Gastroesophageal sphincter (tissue), 4 donors: Measurements from ENCODE around the gene PLCB1. TPM values are rescaled to one million over a fixed set of nuclear protein-coding genes. Genes with fewer than 3 reads are reported as not detected.
"Not testable (repeated sequence)": the region's sequence is repeated elsewhere in the genome, so short reads cannot be mapped to it uniquely, and the experiment has no call there.

Experiments used
- ATAC-seq: fragments of 150-250 bp; one replicate; pipeline ENCODE4 v1.9.1; 2016; ENCODE audit warnings: mild to moderate bottlenecking, moderate library complexity
- H3K27ac ChIP-seq, 4 donors: fragments of 200-600 bp; sonication (generic) in 3 of 4; 1 replicate in 3 of 4; 2 replicates in 1 of 4; pipeline ENCODE4 v1.5.1; 2016 to 2019
- H3K27me3 ChIP-seq: fragments of 200-600 bp; sonication (generic); one replicate; pipeline ENCODE4 v1.5.1; 2019
- H3K36me3 ChIP-seq, 2 donors: fragments of 200-600 bp; sonication (generic); one replicate each; pipeline ENCODE4 v1.5.1; 2019; ENCODE audit warnings: control low read depth in 1 of 2
- H3K4me1 ChIP-seq, 3 donors: fragments of 200-600 bp; sonication (generic); 1 replicate in 2 of 3; 2 replicates in 1 of 3; pipeline ENCODE4 v1.5.1; 2016 to 2019; ENCODE audit warnings: control low read depth in 2 of 3
- H3K4me3 ChIP-seq, 2 donors: fragments of 200-600 bp; sonication (generic); one replicate each; pipeline ENCODE4 v1.5.1; 2019; ENCODE audit warnings: mild to moderate bottlenecking in 1 of 2, moderate library complexity in 1 of 2
- H3K9me3 ChIP-seq, 3 donors: fragments of 200-600 bp; sonication (generic); one replicate each; pipeline ENCODE4 v1.5.1; 2017 to 2019; ENCODE audit warnings: control low read depth in 2 of 3
- EP300 ChIP-seq: sonication (generic); formaldehyde crosslinking; IDR thresholded peaks from one replicate; pipeline ENCODE4 v1.6.1; 2017; ENCODE audit warnings: antibody characterized with exemption, mild to moderate bottlenecking
- POLR2A ChIP-seq, 2 donors: fragments of 450-650 bp; IDR thresholded peaks; one replicate each; pipeline ENCODE4 v1.6.1; 2017; ENCODE audit warnings: antibody characterized with exemption in 2 of 2, mild to moderate bottlenecking in 2 of 2, moderate library complexity in 1 of 2
- POLR2AphosphoS5 ChIP-seq: sonication (generic); formaldehyde crosslinking; IDR thresholded peaks from one replicate; pipeline ENCODE4 v1.6.1; 2017; ENCODE audit warnings: antibody characterized with exemption
- WGBS, 2 donors: methylation state at CpG; one replicate each; pipeline ENCODE4 v1.1.5; 2018; ENCODE audit warnings: low coverage in 1 of 2; 5-methylcytosine and 5-hydroxymethylcytosine counted together
- total RNA-seq, 4 donors: library from RNA; depleted of rRNA; stranded (reverse); fragments of >200 nt; gene quantifications; one replicate each; pipeline ENCODE4 v1.1.0, GENCODE V29; 2016
- TF ChIP-seq, protein P1 (sequence below), 4 experiments: fragments of 200-600 bp in 2 of 4; fragments of 450-650 bp in 2 of 4; sonication (generic) in 1 of 4; IDR thresholded peaks; one replicate each; pipeline ENCODE4 v1.5.1; 2017 to 2019; ENCODE audit warnings: antibody characterized with exemption in 4 of 4, mild to moderate bottlenecking in 2 of 4, moderate library complexity in 2 of 4

Gene PLCB1
- total RNA-seq, 4 donors from 2014 or later, result 60.8 to 104 (median 69.0) TPM

GRCh38 chr20:8344631-8345030, 212.6 kb downstream of the PLCB1 start:
- 50 to 78% methylated on average over 3 to 5 of the region's 5 CpGs for WGBS, 2 donors
- H3K36me3 ChIP-seq, result no peaks in the 10 kb centered on the region
- peaks cover 10 to 64% (median 25%) of the 10 kb centered on the region in 3 donors for H3K4me1 ChIP-seq
- ATAC-seq, result no peak
- no peaks in the 10 kb centered on the region for H3K9me3 ChIP-seq
- H3K4me3 ChIP-seq, result no peak overlapping the region
- peak overlapping the region in 1 of 4 donors; percentile 24 for H3K27ac ChIP-seq
- no peaks in the 10 kb centered on the region for H3K27me3 ChIP-seq
- TF ChIP-seq, protein P1, sequence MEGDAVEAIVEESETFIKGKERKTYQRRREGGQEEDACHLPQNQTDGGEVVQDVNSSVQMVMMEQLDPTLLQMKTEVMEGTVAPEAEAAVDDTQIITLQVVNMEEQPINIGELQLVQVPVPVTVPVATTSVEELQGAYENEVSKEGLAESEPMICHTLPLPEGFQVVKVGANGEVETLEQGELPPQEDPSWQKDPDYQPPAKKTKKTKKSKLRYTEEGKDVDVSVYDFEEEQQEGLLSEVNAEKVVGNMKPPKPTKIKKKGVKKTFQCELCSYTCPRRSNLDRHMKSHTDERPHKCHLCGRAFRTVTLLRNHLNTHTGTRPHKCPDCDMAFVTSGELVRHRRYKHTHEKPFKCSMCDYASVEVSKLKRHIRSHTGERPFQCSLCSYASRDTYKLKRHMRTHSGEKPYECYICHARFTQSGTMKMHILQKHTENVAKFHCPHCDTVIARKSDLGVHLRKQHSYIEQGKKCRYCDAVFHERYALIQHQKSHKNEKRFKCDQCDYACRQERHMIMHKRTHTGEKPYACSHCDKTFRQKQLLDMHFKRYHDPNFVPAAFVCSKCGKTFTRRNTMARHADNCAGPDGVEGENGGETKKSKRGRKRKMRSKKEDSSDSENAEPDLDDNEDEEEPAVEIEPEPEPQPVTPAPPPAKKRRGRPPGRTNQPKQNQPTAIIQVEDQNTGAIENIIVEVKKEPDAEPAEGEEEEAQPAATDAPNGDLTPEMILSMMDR (IDR thresholded peaks at IDR 0.05), result no peak
- no peak for TF ChIP-seq POLR2A (IDR thresholded peaks at IDR 0.05)
- no peak for TF ChIP-seq EP300
- no peak for TF ChIP-seq POLR2AphosphoS5

DNA sequence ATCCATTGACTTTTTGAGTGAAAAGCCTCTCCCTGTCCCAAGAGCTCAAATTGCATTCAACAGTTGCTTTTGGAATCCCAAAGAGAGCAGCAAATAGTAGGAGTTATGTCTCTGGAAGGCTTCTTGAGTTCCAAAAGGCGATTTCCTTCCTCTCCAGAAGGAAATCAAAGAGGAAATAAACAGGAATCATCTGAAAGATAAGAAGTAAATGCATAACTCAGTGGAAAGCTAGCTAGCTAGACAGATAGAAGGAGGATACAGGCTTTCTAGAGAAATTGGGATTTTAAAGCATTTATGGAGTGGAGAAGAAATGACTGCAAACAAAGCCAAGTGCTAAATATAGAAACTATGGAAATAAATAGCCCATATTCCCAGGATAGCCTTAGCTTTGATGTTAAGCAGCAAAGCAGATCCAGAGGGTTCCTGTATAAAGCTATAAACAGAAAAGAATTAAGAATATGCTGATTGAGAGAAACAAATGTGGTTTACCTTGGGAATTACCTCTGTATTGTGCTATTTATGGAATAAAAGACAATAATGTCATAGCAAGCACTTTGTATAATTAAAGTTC, 214.7 kb downstream of the PLCB1 start:
- 45 to 86% methylated on average over 1 of the region's 1 CpG for WGBS, 2 donors
- Histone ChIP-seq H3K4me1 (peaks cover 10 to 64% (median 25%) of the 10 kb centered on the region in 3 donors), H3K4me3 (no peak overlapping the region), H3K36me3 (no peaks in the 10 kb centered on the region), H3K27me3 (no peaks in the 10 kb centered on the region), H3K27ac (peak overlapping the region in 1 of 4 donors; percentile 49), H3K9me3 (no peaks in the 10 kb centered on the region)
- no peak for ATAC-seq
- TF ChIP-seq EP300 (no peak), POLR2AphosphoS5 (no peak), POLR2A (IDR thresholded peaks at IDR 0.05) (no peak)
- TF ChIP-seq, protein P1 (IDR thresholded peaks at IDR 0.05), result no peak

GRCh38 chr20:8350225-8350624, 218.2 kb downstream of the PLCB1 start:
- H3K36me3 ChIP-seq, ATAC-seq, H3K9me3 ChIP-seq, H3K27me3 ChIP-seq, H3K27ac ChIP-seq, H3K4me3 ChIP-seq: not testable (repeated sequence)
- peaks cover 6 to 36% (median 25%) of the 10 kb centered on the region in 3 donors for H3K4me1 ChIP-seq
- WGBS, 2 donors, result 98 to 100% methylated on average over 1 to 2 of the region's 2 CpGs

GRCh38 chr20:8352486-8352885, 220.4 kb downstream of the PLCB1 start:
- Histone ChIP-seq H3K36me3 (no peaks in the 10 kb centered on the region), H3K9me3 (no peaks in the 10 kb centered on the region), H3K27me3 (no peaks in the 10 kb centered on the region), H3K27ac (no peak overlapping the region), H3K4me1 (peaks cover 0 to 31% (median 5%) of the 10 kb centered on the region in 3 donors), H3K4me3 (no peak overlapping the region)
- no peak for TF ChIP-seq POLR2A (IDR thresholded peaks at IDR 0.05)
- no peak for TF ChIP-seq EP300
- TF ChIP-seq, protein P1 (IDR thresholded peaks at IDR 0.05), result no peak
- TF ChIP-seq POLR2AphosphoS5, result no peak
- 78 to 88% methylated on average over 1 of the region's 1 CpG for WGBS, 2 donors
- ATAC-seq, result no peak

GRCh38 chr20:8353512-8353911, 221.4 kb downstream of the PLCB1 start:
- WGBS, 2 donors, result 93 to 100% methylated on average over 2 of the region's 2 CpGs
- H3K36me3 ChIP-seq, result no peaks in the 10 kb centered on the region
- no peaks in the 10 kb centered on the region for H3K9me3 ChIP-seq
- H3K27ac ChIP-seq, result no peak overlapping the region
- no peaks in the 10 kb centered on the region for H3K27me3 ChIP-seq
- peaks cover 0 to 32% (median 3%) of the 10 kb centered on the region in 3 donors for H3K4me1 ChIP-seq
- H3K4me3 ChIP-seq, result no peak overlapping the region
- TF ChIP-seq POLR2AphosphoS5, result no peak
- TF ChIP-seq POLR2A (IDR thresholded peaks at IDR 0.05), result no peak
- no peak for TF ChIP-seq EP300
- TF ChIP-seq, protein P1 (IDR thresholded peaks at IDR 0.05), result no peak
- no peak for ATAC-seq
